ENCODE data around the gene PCDHGA11.
"Not testable (repeated sequence)": the region's sequence is repeated elsewhere in the genome, so short reads cannot be mapped to it uniquely, and the experiment has no call there.

PCDHGA11 gene

DNA sequence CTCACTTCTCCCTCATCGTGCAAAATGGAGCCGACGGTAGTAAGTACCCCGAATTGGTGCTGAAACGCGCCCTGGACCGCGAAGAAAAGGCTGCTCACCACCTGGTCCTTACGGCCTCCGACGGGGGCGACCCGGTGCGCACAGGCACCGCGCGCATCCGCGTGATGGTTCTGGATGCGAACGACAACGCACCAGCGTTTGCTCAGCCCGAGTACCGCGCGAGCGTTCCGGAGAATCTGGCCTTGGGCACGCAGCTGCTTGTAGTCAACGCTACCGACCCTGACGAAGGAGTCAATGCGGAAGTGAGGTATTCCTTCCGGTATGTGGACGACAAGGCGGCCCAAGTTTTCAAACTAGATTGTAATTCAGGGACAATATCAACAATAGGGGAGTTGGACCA, 10.4 kb downstream of the PCDHGA11 start:
- H3K4me3 ChIP-seq (ENCODE audit: low read depth, low read length) = no peak overlapping the region
- TF ChIP-seq, protein P1, sequence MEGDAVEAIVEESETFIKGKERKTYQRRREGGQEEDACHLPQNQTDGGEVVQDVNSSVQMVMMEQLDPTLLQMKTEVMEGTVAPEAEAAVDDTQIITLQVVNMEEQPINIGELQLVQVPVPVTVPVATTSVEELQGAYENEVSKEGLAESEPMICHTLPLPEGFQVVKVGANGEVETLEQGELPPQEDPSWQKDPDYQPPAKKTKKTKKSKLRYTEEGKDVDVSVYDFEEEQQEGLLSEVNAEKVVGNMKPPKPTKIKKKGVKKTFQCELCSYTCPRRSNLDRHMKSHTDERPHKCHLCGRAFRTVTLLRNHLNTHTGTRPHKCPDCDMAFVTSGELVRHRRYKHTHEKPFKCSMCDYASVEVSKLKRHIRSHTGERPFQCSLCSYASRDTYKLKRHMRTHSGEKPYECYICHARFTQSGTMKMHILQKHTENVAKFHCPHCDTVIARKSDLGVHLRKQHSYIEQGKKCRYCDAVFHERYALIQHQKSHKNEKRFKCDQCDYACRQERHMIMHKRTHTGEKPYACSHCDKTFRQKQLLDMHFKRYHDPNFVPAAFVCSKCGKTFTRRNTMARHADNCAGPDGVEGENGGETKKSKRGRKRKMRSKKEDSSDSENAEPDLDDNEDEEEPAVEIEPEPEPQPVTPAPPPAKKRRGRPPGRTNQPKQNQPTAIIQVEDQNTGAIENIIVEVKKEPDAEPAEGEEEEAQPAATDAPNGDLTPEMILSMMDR (IDR thresholded peaks at IDR 0.05; ENCODE audit: low read depth, low read length) = no peak

DNA sequence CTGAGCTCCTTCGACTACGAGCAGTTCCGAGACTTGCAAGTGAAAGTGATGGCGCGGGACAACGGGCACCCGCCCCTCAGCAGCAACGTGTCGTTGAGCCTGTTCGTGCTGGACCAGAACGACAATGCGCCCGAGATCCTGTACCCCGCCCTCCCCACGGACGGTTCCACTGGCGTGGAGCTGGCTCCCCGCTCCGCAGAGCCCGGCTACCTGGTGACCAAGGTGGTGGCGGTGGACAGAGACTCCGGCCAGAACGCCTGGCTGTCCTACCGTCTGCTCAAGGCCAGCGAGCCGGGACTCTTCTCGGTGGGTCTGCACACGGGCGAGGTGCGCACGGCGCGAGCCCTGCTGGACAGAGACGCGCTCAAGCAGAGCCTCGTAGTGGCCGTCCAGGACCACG, 11.5 kb downstream of the PCDHGA11 start:
- not testable (repeated sequence) for H3K9me3 ChIP-seq; H3K4me1 ChIP-seq; H3K27me3 ChIP-seq; DNase-seq; H3K4me3 ChIP-seq (ENCODE audit: low read depth, low read length)
- H3K36me3 ChIP-seq = peaks cover 13% of the 10 kb centered on the region; the same call in 1 of the 2 replicates

More for the DNA sequence above, 10.4 kb downstream of the PCDHGA11 start:
- DNase-seq = no peak
- H3K9me3 ChIP-seq = peaks cover 9% of the 10 kb centered on the region; the same call in 1 of the 2 replicates
- H3K27me3 ChIP-seq = no peaks in the 10 kb centered on the region
- H3K4me1 ChIP-seq = no peaks in the 10 kb centered on the region
- peaks cover 13% of the 10 kb centered on the region; the same call in 1 of the 2 replicates for H3K36me3 ChIP-seq

DNA sequence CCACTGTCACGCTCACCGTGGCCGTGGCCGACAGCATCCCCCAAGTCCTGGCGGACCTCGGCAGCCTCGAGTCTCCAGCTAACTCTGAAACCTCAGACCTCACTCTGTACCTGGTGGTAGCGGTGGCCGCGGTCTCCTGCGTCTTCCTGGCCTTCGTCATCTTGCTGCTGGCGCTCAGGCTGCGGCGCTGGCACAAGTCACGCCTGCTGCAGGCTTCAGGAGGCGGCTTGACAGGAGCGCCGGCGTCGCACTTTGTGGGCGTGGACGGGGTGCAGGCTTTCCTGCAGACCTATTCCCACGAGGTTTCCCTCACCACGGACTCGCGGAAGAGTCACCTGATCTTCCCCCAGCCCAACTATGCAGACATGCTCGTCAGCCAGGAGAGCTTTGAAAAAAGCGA, 11.9 kb downstream of the PCDHGA11 start:
- not testable (repeated sequence) for H3K27me3 ChIP-seq; H3K36me3 ChIP-seq; H3K9me3 ChIP-seq; H3K4me3 ChIP-seq (ENCODE audit: low read depth, low read length); DNase-seq; H3K4me1 ChIP-seq

DNA sequence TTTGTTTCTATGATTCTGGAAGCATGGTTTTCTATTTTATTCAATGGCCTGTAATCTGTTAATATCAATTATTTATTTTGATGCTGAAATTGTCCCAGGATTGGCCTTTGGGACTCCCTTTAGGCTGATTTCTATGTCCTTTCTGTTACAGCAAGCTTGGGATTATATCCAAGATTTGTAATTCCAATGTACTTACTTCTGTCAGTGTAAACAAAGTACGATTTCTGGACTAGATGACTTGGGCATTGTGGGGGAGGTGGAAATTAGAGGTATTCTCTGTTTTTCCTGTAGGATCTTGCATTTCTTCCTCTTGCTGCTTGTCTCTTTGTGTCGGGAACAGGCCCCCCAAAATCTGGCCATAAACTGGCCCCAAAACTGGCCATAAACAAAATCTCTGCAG, 13.2 kb downstream of the PCDHGA11 start:
- DNase-seq = no peak
- H3K36me3 ChIP-seq = 0 out of 2 replicates have a peak, but pooled peaks cover 4% of the 10 kb centered on the region
- TF ChIP-seq, protein P1 (IDR thresholded peaks at IDR 0.05; ENCODE audit: low read depth, low read length) = no peak
- H3K4me1 ChIP-seq = no peaks in the 10 kb centered on the region
- H3K4me3 ChIP-seq (ENCODE audit: low read depth, low read length) = no peak overlapping the region
- H3K9me3 ChIP-seq = 0 out of 2 replicates have a peak, but pooled peaks cover 4% of the 10 kb centered on the region
- H3K27me3 ChIP-seq = no peaks in the 10 kb centered on the region

DNA sequence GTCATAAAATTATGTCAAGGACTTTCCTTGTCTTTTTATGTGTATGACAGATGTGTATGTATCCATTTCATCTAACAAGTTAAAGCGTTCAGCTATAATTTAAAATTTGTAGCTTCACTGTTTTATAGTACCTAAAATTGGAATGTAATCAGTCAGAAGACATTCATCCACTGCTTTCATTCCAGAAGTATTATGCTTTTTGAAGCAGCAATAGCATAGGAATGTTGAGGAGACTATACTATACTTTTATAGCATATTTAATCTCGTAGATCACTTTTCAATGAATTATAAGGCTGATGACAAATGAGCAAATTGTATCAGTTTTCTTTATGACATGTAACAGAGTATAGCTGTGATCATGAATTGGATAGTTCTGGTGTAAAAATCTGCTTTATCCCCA, 16.4 kb downstream of the PCDHGA11 start:
- H3K4me3 ChIP-seq (ENCODE audit: low read depth, low read length) = no peak overlapping the region
- no peaks in the 10 kb centered on the region for H3K4me1 ChIP-seq
- H3K36me3 ChIP-seq = no peaks in the 10 kb centered on the region
- DNase-seq = no peak
- no peaks in the 10 kb centered on the region for H3K27me3 ChIP-seq
- no peaks in the 10 kb centered on the region for H3K9me3 ChIP-seq
- TF ChIP-seq, protein P1 (IDR thresholded peaks at IDR 0.05; ENCODE audit: low read depth, low read length) = no peak

DNA sequence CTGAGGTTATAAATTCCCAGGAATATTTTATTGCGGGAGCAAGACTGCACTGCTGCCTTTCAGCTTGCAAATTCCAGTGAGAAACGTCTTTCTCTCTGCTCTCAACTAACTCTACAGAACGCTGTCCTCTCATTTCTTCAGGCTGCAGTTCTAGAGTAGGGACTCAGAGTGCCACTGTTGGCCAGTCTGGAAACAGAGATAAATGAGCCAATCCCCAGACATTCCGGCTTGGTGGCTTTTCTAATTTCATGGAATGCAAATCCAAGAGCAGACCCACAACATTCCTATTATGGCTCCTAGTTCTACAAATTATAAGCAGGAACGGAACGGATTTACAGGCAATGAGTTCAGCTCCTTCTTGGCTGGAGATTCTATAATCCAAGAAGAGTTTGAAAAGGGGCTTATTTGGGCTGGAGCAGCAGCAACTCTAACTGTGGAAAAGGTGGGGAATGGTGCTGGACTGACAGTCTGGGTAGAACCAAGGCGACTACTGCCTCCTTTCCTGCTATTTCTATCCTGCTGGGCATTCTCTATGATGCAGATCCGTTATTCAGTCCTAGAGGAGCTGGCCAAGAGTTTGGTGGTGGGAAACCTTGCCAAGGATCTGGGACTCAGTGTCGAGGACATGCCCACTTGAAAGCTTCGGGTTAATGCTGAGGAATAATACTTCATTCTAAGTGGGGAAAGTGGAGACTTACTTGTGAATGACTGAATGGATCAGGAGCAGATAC, 18.7 kb downstream of the PCDHGA11 start:
- H3K27me3 ChIP-seq = no peaks in the 10 kb centered on the region
- TF ChIP-seq, protein P1 (IDR thresholded peaks at IDR 0.05; ENCODE audit: low read depth, low read length) = no peak
- no peaks in the 10 kb centered on the region for H3K4me1 ChIP-seq
- H3K36me3 ChIP-seq = no peaks in the 10 kb centered on the region
- H3K9me3 ChIP-seq = no peaks in the 10 kb centered on the region
- no peak for DNase-seq
- no peak overlapping the region for H3K4me3 ChIP-seq (ENCODE audit: low read depth, low read length)

DNA sequence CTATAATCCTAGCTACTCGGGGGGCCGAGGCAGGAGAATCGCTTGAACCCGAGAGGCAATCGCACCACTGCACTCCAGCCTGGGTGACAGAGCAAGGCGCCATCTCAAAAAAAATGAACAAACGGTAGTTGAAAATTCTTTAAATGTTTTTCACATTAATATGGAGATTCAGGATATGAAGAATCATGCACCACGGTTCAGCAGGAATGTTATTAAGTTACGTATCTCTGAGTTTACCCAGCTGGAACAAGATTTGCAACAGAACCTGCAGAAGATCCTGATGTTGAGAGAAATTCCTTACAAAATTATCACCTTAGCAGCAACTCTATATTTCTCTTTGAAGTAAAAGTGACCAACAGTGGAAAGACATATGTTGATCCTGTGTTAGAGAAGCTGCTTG, 19.5 kb downstream of the PCDHGA11 start:
- TF ChIP-seq, protein P1 (IDR thresholded peaks at IDR 0.05; ENCODE audit: low read depth, low read length) = no peak
- no peak for DNase-seq
- Histone ChIP-seq H3K36me3 (no peaks in the 10 kb centered on the region), H3K9me3 (no peaks in the 10 kb centered on the region), H3K4me1 (no peaks in the 10 kb centered on the region), H3K4me3 (ENCODE audit: low read depth, low read length) (no peak overlapping the region), H3K27me3 (no peaks in the 10 kb centered on the region)

Data from BE2C (cell line).